HCT116 (cell line): ENCODE measurements around the gene GPR63. TPM values are rescaled to one million over a fixed set of nuclear protein-coding genes. Genes with fewer than 3 reads are reported as not detected.

Source experiments
- ATAC-seq: fragments of 200-7000 bp; cut with Tn5 transposase; 2 replicates; pipeline ENCODE4 v1.9.1; 2020; ENCODE audit warnings: mild to moderate bottlenecking, moderate library complexity
- BruUV-seq: library from RNA; stranded (reverse); fragments of 400-500 nt; replicated peaks from 2 replicates; lab custom pipeline; 2021; lab: Mats Ljungman, UMichigan
- CTCF ChIA-PET: fragments of 300-600 bp; sonication (Branson Sonifier 250); formaldehyde crosslinking; loops from one replicate; lab custom pipeline; 2021; ENCODE audit warnings: antibody characterized with exemption; lab: Charles Lee
- POLR2A ChIA-PET: fragments of 300-600, 350-600 bp; sonication (Branson Sonifier 250); formaldehyde crosslinking; loops from one replicate; lab custom pipeline; 2021; ENCODE audit warnings: antibody characterized with exemption; lab: Charles Lee
- RAD21 ChIA-PET, 2 experiments: fragments of 300-600 bp; sonication (Branson Sonifier 250); formaldehyde crosslinking; loops; one replicate each; lab custom pipeline; 2023; ENCODE audit warnings: low total read pairs in 2 of 2; ENCODE audit not compliant: uncharacterized antibody in 2 of 2, unreplicated experiment in 2 of 2, low non-redundant PET in 1 of 2; lab: Charles Lee
- DNase-seq: peaks from one replicate; pipeline ENCODE4 v3.0.0-alpha.2; 2010; ENCODE audit warnings: low read depth, low spot score
- H2AFZ ChIP-seq: fragments of 200-600 bp; shearing (Covaris generic), sonication (generic); 2 replicates; pipeline ENCODE4 v1.6.1; 2017; ENCODE audit warnings: low read depth, mixed run types, mixed read lengths, antibody characterized with exemption, low read length; ENCODE audit not compliant: poor library complexity, severe bottlenecking
- H3K27ac ChIP-seq: 2 replicates; pipeline ENCODE4 v1.5.1; 2012; ENCODE audit warnings: low read depth, low read length
- H3K27me3 ChIP-seq: fragments of 200-600 bp; sonication (generic); 2 replicates; pipeline ENCODE4 v1.6.1; 2016; ENCODE audit warnings: mixed run types, low read length, mixed read lengths; ENCODE audit not compliant: insufficient read depth
- H3K36me3 ChIP-seq, 2 experiments: fragments of 200-500 bp in 1 of 2; fragments of 200-600 bp in 1 of 2; sonication (Bioruptor generic) in 1 of 2; sonication (generic) in 1 of 2; 2 replicates each; pipeline versions ENCODE4 v1.5.1 to v1.6.1; 2014 to 2016; ENCODE audit warnings: low read length in 2 of 2, inconsistent platforms in 1 of 2, mixed read lengths in 1 of 2, mixed run types in 1 of 2; ENCODE audit not compliant: insufficient read depth in 2 of 2, control insufficient read depth in 1 of 2
- H3K4me1 ChIP-seq, 2 experiments: fragments of 200-600 bp in 1 of 2; sonication (generic) in 1 of 2; 2 replicates each; pipeline versions ENCODE4 v1.5.1 to v1.6.1; 2012 to 2017; ENCODE audit warnings: low read length in 2 of 2, inconsistent platforms in 1 of 2, mild to moderate bottlenecking in 1 of 2, mixed read lengths in 1 of 2, mixed run types in 1 of 2, moderate library complexity in 1 of 2; ENCODE audit not compliant: insufficient read depth in 2 of 2, control insufficient read depth in 1 of 2
- H3K4me2 ChIP-seq: fragments of 200-600 bp; sonication (generic); 2 replicates; pipeline ENCODE4 v1.6.1; 2017; ENCODE audit warnings: mixed run types, low read length, mixed read lengths
- H3K4me3 ChIP-seq, 2 experiments: fragments of 200-600 bp in 1 of 2; sonication (generic) in 1 of 2; replicated peaks in 1 of 2; 2 replicates each; pipeline ENCODE4 v1.5.1; 2011 to 2016; ENCODE audit warnings: low read length in 2 of 2, control low read depth in 1 of 2, low read depth in 1 of 2, mild to moderate bottlenecking in 1 of 2, mixed read lengths in 1 of 2, mixed run types in 1 of 2
- H3K79me2 ChIP-seq: fragments of 200-600 bp; sonication (generic); 2 replicates; pipeline ENCODE4 v1.6.1; 2017; ENCODE audit warnings: mild to moderate bottlenecking, mixed run types, low read length, moderate library complexity, mixed read lengths; ENCODE audit not compliant: insufficient read depth
- H3K9ac ChIP-seq: fragments of 200-600 bp; sonication (generic); 2 replicates; pipeline ENCODE4 v1.6.1; 2016; ENCODE audit warnings: low read length, mixed read lengths
- H3K9me2 ChIP-seq: fragments of 200-600 bp; sonication (generic), shearing (Covaris generic); 2 replicates; pipeline ENCODE4 v1.6.1; 2017; ENCODE audit warnings: mixed run types, mild to moderate bottlenecking, moderate library complexity; ENCODE audit not compliant: insufficient read depth
- H3K9me3 ChIP-seq, 2 experiments: fragments of 200-500 bp in 1 of 2; fragments of 200-600 bp in 1 of 2; sonication (Bioruptor generic) in 1 of 2; sonication (generic) in 1 of 2; 2 replicates each; pipeline ENCODE4 v1.6.1; 2014 to 2017; ENCODE audit warnings: low read length in 2 of 2, mixed read lengths in 2 of 2, inconsistent platforms in 1 of 2, low read depth in 1 of 2, mild to moderate bottlenecking in 1 of 2, mixed run types in 1 of 2, moderate library complexity in 1 of 2; ENCODE audit not compliant: control insufficient read depth in 1 of 2, insufficient read depth in 1 of 2
- H4K20me1 ChIP-seq: fragments of 200-600 bp; sonication (generic), shearing (Covaris generic); 2 replicates; pipeline ENCODE4 v1.6.1; 2017; ENCODE audit warnings: mixed run types, mild to moderate bottlenecking, moderate library complexity; ENCODE audit not compliant: insufficient read depth
- CEBPB ChIP-seq: IDR thresholded peaks from 2 replicates; pipeline ENCODE4 v1.6.1; 2012; ENCODE audit warnings: low read depth
- EGR1 ChIP-seq: IDR thresholded peaks from 2 replicates; pipeline ENCODE4 v1.6.1; 2012; ENCODE audit warnings: low read depth
- ELF1 ChIP-seq: IDR thresholded peaks from 2 replicates; pipeline ENCODE4 v1.6.1; 2012; ENCODE audit warnings: low read depth, borderline replicate concordance
- EZH2 ChIP-seq: fragments of 200-600 bp; sonication (generic); IDR thresholded peaks from 2 replicates; pipeline ENCODE4 v1.6.1; 2017; ENCODE audit warnings: antibody characterized with exemption, mixed run types
- FOSL1 ChIP-seq: IDR thresholded peaks from 2 replicates; pipeline ENCODE4 v1.6.1; 2012; ENCODE audit warnings: low read depth
- JUND ChIP-seq: IDR thresholded peaks from 2 replicates; pipeline ENCODE4 v1.6.1; 2012
- POLR2A ChIP-seq: IDR thresholded peaks from 2 replicates; pipeline ENCODE4 v1.7.0; 2011; ENCODE audit warnings: borderline replicate concordance; ENCODE audit not compliant: insufficient read depth, insufficient read length; ENCODE audit errors: extremely low read depth
- POLR2AphosphoS5 ChIP-seq: IDR thresholded peaks from 2 replicates; pipeline ENCODE4 v1.6.1; 2011; ENCODE audit warnings: mild to moderate bottlenecking, low read depth, low read length, moderate library complexity
- SIN3A ChIP-seq: IDR thresholded peaks from 2 replicates; pipeline ENCODE4 v1.6.1; 2012; ENCODE audit warnings: low read depth
- SP1 ChIP-seq: IDR thresholded peaks from 2 replicates; pipeline ENCODE4 v1.6.1; 2012; ENCODE audit warnings: low read depth
- SRF ChIP-seq: IDR thresholded peaks from 2 replicates; pipeline ENCODE4 v1.6.1; 2012; ENCODE audit warnings: low read depth
- TCF7L2 ChIP-seq: IDR thresholded peaks from 2 replicates; pipeline ENCODE4 v1.7.0; 2011; ENCODE audit warnings: borderline replicate concordance, inconsistent platforms; ENCODE audit not compliant: insufficient read depth, insufficient read length; ENCODE audit errors: extremely low read depth
- YY1 ChIP-seq: IDR thresholded peaks from 2 replicates; pipeline ENCODE4 v1.6.1; 2011; ENCODE audit warnings: low read length, low read depth, moderate library complexity, mild to moderate bottlenecking; ENCODE audit not compliant: insufficient replicate concordance; ENCODE audit errors: extremely low read depth
- ZFX ChIP-seq: fragments of 450-650 bp; IDR thresholded peaks from 2 replicates; pipeline ENCODE4 v1.6.1; 2017
- ZNF274 ChIP-seq: fragments of 200-500 bp; sonication (Bioruptor generic); IDR thresholded peaks from 2 replicates; pipeline ENCODE4 v1.6.1; 2014; ENCODE audit warnings: mild to moderate bottlenecking, low read depth, low read length, inconsistent platforms
- intact Hi-C: fragments of 100-400 bp; cut with micrococcal nuclease; formaldehyde crosslinking; loops from 2 replicates; pipeline ENCODE4 v1.10.0; 2022
- total RNA-seq: library from RNA; stranded (reverse); gene quantifications from one replicate; pipeline ENCODE4 v1.2.1, GENCODE V29; 2021; ENCODE audit not compliant: unreplicated experiment
- TF ChIP-seq, protein P1 (sequence below): IDR thresholded peaks from 2 replicates; pipeline ENCODE4 v1.6.1; 2012
- TF ChIP-seq, protein P2 (sequence below): IDR thresholded peaks from 2 replicates; pipeline ENCODE4 v1.6.1; 2011; ENCODE audit warnings: mild to moderate bottlenecking, low read length, moderate library complexity; ENCODE audit not compliant: insufficient replicate concordance; ENCODE audit errors: extremely low read depth
- TF ChIP-seq, protein P3 (sequence below): IDR thresholded peaks from 2 replicates; pipeline ENCODE4 v1.6.1; 2012
- TF ChIP-seq, protein P4 (sequence below), 3 experiments: fragments of 200-600 bp in 1 of 3; sonication (generic) in 1 of 3; IDR thresholded peaks in 2 of 3; conservative IDR thresholded peaks in 1 of 3; 2 replicates each; pipeline ENCODE4 v1.5.1; 2012 to 2017; ENCODE audit warnings: low read depth in 2 of 3, low read length in 2 of 3, antibody characterized with exemption in 1 of 3, borderline replicate concordance in 1 of 3, control low read depth in 1 of 3, mild to moderate bottlenecking in 1 of 3, mixed read lengths in 1 of 3, mixed run types in 1 of 3, moderate library complexity in 1 of 3; ENCODE audit not compliant: insufficient read depth in 1 of 3

The GPR63 gene
- total RNA-seq, 1 experiment from 2014 or later = 3.5 TPM

- Histone ChIP-seq H3K4me1 (no peaks in the 10 kb centered on the region), H3K27ac (no peak overlapping the region), H2AFZ (no peak overlapping the region), H3K4me3 (no peak overlapping the region), H3K36me3 (no peaks in the 10 kb centered on the region), H3K9me2 (no peaks in the 10 kb centered on the region), H3K79me2 (no peaks in the 10 kb centered on the region), H3K9me3 (no peaks in the 10 kb centered on the region), H3K27me3 (no peaks in the 10 kb centered on the region), H3K4me2 (no peak overlapping the region), H4K20me1 (no peaks in the 10 kb centered on the region), H3K9ac (no peak overlapping the region)
- POLR2A ChIA-PET = no interaction called here
- intact Hi-C loops = no loop called here
- no peak for DNase-seq
- BruUV-seq = no TSS peak
- RAD21 ChIA-PET = no interaction called here
- no peak for ATAC-seq
- TF ChIP-seq, protein P1, sequence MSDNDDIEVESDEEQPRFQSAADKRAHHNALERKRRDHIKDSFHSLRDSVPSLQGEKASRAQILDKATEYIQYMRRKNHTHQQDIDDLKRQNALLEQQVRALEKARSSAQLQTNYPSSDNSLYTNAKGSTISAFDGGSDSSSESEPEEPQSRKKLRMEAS = no peak
- TF ChIP-seq SP1 (no peak), SRF (no peak), ZNF274 (no peak), SIN3A (no peak), JUND (no peak), FOSL1 (no peak), ZFX (no peak), EZH2 (no peak), EGR1 (no peak), CEBPB (no peak), POLR2AphosphoS5 (no peak), YY1 (no peak), POLR2A (no peak), ELF1 (no peak), TCF7L2 (no peak)
- TF ChIP-seq, protein P2, sequence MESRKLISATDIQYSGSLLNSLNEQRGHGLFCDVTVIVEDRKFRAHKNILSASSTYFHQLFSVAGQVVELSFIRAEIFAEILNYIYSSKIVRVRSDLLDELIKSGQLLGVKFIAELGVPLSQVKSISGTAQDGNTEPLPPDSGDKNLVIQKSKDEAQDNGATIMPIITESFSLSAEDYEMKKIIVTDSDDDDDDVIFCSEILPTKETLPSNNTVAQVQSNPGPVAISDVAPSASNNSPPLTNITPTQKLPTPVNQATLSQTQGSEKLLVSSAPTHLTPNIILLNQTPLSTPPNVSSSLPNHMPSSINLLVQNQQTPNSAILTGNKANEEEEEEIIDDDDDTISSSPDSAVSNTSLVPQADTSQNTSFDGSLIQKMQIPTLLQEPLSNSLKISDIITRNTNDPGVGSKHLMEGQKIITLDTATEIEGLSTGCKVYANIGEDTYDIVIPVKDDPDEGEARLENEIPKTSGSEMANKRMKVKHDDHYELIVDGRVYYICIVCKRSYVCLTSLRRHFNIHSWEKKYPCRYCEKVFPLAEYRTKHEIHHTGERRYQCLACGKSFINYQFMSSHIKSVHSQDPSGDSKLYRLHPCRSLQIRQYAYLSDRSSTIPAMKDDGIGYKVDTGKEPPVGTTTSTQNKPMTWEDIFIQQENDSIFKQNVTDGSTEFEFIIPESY = no peak
- TF ChIP-seq, protein P3, sequence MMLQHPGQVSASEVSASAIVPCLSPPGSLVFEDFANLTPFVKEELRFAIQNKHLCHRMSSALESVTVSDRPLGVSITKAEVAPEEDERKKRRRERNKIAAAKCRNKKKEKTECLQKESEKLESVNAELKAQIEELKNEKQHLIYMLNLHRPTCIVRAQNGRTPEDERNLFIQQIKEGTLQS = no peak
- TF ChIP-seq, protein P4, sequence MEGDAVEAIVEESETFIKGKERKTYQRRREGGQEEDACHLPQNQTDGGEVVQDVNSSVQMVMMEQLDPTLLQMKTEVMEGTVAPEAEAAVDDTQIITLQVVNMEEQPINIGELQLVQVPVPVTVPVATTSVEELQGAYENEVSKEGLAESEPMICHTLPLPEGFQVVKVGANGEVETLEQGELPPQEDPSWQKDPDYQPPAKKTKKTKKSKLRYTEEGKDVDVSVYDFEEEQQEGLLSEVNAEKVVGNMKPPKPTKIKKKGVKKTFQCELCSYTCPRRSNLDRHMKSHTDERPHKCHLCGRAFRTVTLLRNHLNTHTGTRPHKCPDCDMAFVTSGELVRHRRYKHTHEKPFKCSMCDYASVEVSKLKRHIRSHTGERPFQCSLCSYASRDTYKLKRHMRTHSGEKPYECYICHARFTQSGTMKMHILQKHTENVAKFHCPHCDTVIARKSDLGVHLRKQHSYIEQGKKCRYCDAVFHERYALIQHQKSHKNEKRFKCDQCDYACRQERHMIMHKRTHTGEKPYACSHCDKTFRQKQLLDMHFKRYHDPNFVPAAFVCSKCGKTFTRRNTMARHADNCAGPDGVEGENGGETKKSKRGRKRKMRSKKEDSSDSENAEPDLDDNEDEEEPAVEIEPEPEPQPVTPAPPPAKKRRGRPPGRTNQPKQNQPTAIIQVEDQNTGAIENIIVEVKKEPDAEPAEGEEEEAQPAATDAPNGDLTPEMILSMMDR (IDR thresholded peaks at IDR 0.05 in 2 of 3, conservative IDR thresholded peaks at IDR 0.05 in 1 of 3; ENCODE audit: borderline replicate concordance in 1 of 3, insufficient read depth in 1 of 3, low read depth in 2 of 3, low read length in 2 of 3) = no peak
- CTCF ChIA-PET = no interaction called here
Observed at GRCh38 chr6:96856856-96857255, 19.6 kb upstream of the GPR63 start.
